Osteoblast (primary cell): Measurements from ENCODE around the gene C8G. TPM values are rescaled to one million over a fixed set of nuclear protein-coding genes. Genes with fewer than 3 reads are reported as not detected.

Source experiments
- DNase-seq: peaks from one replicate; pipeline ENCODE4 v3.0.0; 2011; ENCODE audit warnings: low spot score, mixed read lengths; ENCODE audit not compliant: insufficient read length; ENCODE audit errors: missing footprints
- H2AFZ ChIP-seq: 2 replicates; pipeline ENCODE4 v1.6.0; 2011; ENCODE audit warnings: mild to moderate bottlenecking, low read length
- H3K27ac ChIP-seq: 2 replicates; pipeline ENCODE4 v1.5.1; 2011; ENCODE audit warnings: mild to moderate bottlenecking, low read depth, low read length, moderate library complexity
- H3K27me3 ChIP-seq: 2 replicates; pipeline ENCODE4 v1.6.0; 2012; ENCODE audit warnings: mild to moderate bottlenecking, control low read depth, inconsistent platforms, low read length, moderate library complexity; ENCODE audit not compliant: insufficient read depth
- H3K36me3 ChIP-seq: 2 replicates; pipeline ENCODE4 v1.5.1; 2011; ENCODE audit warnings: mild to moderate bottlenecking, low read length, control low read depth, moderate library complexity; ENCODE audit not compliant: insufficient read depth
- H3K4me1 ChIP-seq: 2 replicates; pipeline ENCODE4 v1.5.1; 2011; ENCODE audit warnings: mild to moderate bottlenecking, low read length, control low read depth, moderate library complexity; ENCODE audit not compliant: insufficient read depth
- H3K4me2 ChIP-seq: 2 replicates; pipeline ENCODE4 v1.6.0; 2011; ENCODE audit warnings: mild to moderate bottlenecking, low read length; ENCODE audit not compliant: insufficient read depth
- H3K4me3 ChIP-seq: fragments of 200-600 bp; sonication (generic); 3 replicates; pipeline ENCODE4 v1.5.1; 2012; ENCODE audit warnings: mild to moderate bottlenecking, low read length, inconsistent platforms; ENCODE audit not compliant: insufficient read depth
- H3K79me2 ChIP-seq: 2 replicates; pipeline ENCODE4 v1.6.0; 2012; ENCODE audit warnings: mild to moderate bottlenecking, low read length, control low read depth, inconsistent platforms; ENCODE audit not compliant: insufficient read depth
- H3K9me3 ChIP-seq: 2 replicates; pipeline ENCODE4 v1.5.1; 2011; ENCODE audit warnings: low read depth, low read length, control low read depth
- H4K20me1 ChIP-seq: 2 replicates; pipeline ENCODE4 v1.6.0; 2012; ENCODE audit warnings: mild to moderate bottlenecking, low read length, control low read depth; ENCODE audit not compliant: insufficient read depth
- CTCF ChIP-seq: IDR thresholded peaks from 2 replicates; pipeline ENCODE4 v1.5.1; 2011; ENCODE audit warnings: mild to moderate bottlenecking, low read depth, low read length, moderate library complexity; ENCODE audit errors: extremely low read depth
- total RNA-seq: library from RNA; depleted of rRNA; stranded (reverse); fragments of >200 nt; gene quantifications from 2 replicates; pipeline ENCODE4 v1.2.3, GENCODE V29; 2012

Gene C8G
- total RNA-seq, 1 donor: not detected

- TF ChIP-seq CTCF: no peak
- no peak overlapping the region for H3K4me3 ChIP-seq
- H3K4me2 ChIP-seq: no peak overlapping the region
- DNase-seq: peak; percentile 72
- H3K27me3 ChIP-seq: no peaks in the 10 kb centered on the region
- peaks cover 8% of the 10 kb centered on the region for H4K20me1 ChIP-seq
- H3K36me3 ChIP-seq: peaks cover 16% of the 10 kb centered on the region
- H3K79me2 ChIP-seq: peaks cover 26% of the 10 kb centered on the region
- peaks cover 16% of the 10 kb centered on the region for H3K4me1 ChIP-seq
- no peak overlapping the region for H2AFZ ChIP-seq
- H3K27ac ChIP-seq: no peak overlapping the region
- no peaks in the 10 kb centered on the region for H3K9me3 ChIP-seq
These were observed 1.4 kb downstream of the C8G start for GRCh38 chr9:136946228-136947027.

GRCh38 chr9:136947028-136947891, 2.2 kb downstream of the C8G start:
- DNase-seq: peak; percentile 86
- Histone ChIP-seq H2AFZ (no peak overlapping the region), H3K79me2 (peaks cover 18% of the 10 kb centered on the region), H3K36me3 (peaks cover 7% of the 10 kb centered on the region), H3K4me2 (no peak overlapping the region), H3K27me3 (no peaks in the 10 kb centered on the region), H3K4me3 (no peak overlapping the region), H3K4me1 (peaks cover 16% of the 10 kb centered on the region), H3K27ac (no peak overlapping the region), H4K20me1 (peaks cover 8% of the 10 kb centered on the region), H3K9me3 (no peaks in the 10 kb centered on the region)
- no peak for TF ChIP-seq CTCF

GRCh38 chr9:136947955-136948510, 3.0 kb downstream of the C8G start:
- peak; percentile 53 for TF ChIP-seq CTCF

More at GRCh38 chr9:136947955-136948510, 3.0 kb downstream of the C8G start:
- Histone ChIP-seq H3K36me3 (no peaks in the 10 kb centered on the region), H2AFZ (no peak overlapping the region), H4K20me1 (peaks cover 4% of the 10 kb centered on the region), H3K4me1 (peaks cover 16% of the 10 kb centered on the region), H3K4me3 (no peak overlapping the region), H3K27me3 (no peaks in the 10 kb centered on the region), H3K27ac (no peak overlapping the region), H3K4me2 (no peak overlapping the region), H3K9me3 (no peaks in the 10 kb centered on the region), H3K79me2 (peaks cover 10% of the 10 kb centered on the region)
- DNase-seq: peak; percentile 96
